HFFc6 (cell line): ENCODE results near the gene FMN2. TPM values are rescaled to one million over a fixed set of nuclear protein-coding genes. Genes with fewer than 3 reads are reported as not detected.
A peak's percentile ranks its signal among the peaks of the same experiment; 100 is the strongest.

Experiments used
- DNase-seq: peaks from one replicate; pipeline ENCODE4 v3.0.0-alpha.2; 2018
- H3K27ac Mint-ChIP-seq: 2 replicates; pipeline ENCODE4 v1.8.0; 2020; ENCODE audit warnings: mild to moderate bottlenecking, mixed read lengths
- H3K27me3 Mint-ChIP-seq: 2 replicates; pipeline ENCODE4 v1.8.0; 2021; ENCODE audit warnings: mild to moderate bottlenecking, moderate library complexity, mixed read lengths; ENCODE audit not compliant: insufficient read depth
- H3K36me3 Mint-ChIP-seq: 2 replicates; pipeline ENCODE4 v1.8.0; 2021; ENCODE audit warnings: low read depth, mixed read lengths
- H3K4me1 Mint-ChIP-seq: 2 replicates; pipeline ENCODE4 v1.8.0; 2020; ENCODE audit warnings: low read depth, mixed read lengths
- H3K4me3 Mint-ChIP-seq: 2 replicates; pipeline ENCODE4 v1.8.0; 2020; ENCODE audit warnings: mild to moderate bottlenecking, moderate library complexity, mixed read lengths
- H3K9me3 Mint-ChIP-seq: 2 replicates; pipeline ENCODE4 v1.8.0; 2020; ENCODE audit warnings: mild to moderate bottlenecking, mixed read lengths
- CTCF ChIP-seq: fragments of 200-600 bp; sonication (generic); IDR thresholded peaks from 2 replicates; pipeline ENCODE4 v1.5.0; 2021; ENCODE audit warnings: antibody characterized with exemption, mild to moderate bottlenecking
- total RNA-seq, 6 experiments: library from RNA; stranded (reverse); fragmentation: NEBNext Ultra II Directional; extraction: Animal tissue kit (Norgen Biotek cat#: 25700); gene quantifications; 2 replicates in 1 of 6; 3 replicates in 5 of 6; pipeline ENCODE4 v1.2.3, GENCODE V29; 2021

Gene FMN2
- total RNA-seq, 6 experiments from 2014 or later: 82.6 to 115 (median 96.4) TPM

- no peak for DNase-seq
- H3K27ac Mint-ChIP-seq: peak overlapping the region; percentile 62; the same call in 1 of the 2 replicates
- peaks cover 31% of the 10 kb centered on the region for H3K27me3 Mint-ChIP-seq
- no peak for TF ChIP-seq CTCF
- H3K4me3 Mint-ChIP-seq: peak overlapping the region; percentile 14; the same call in 1 of the 2 replicates
- peaks cover 57% of the 10 kb centered on the region for H3K9me3 Mint-ChIP-seq
- peaks cover 74% of the 10 kb centered on the region for H3K36me3 Mint-ChIP-seq
- H3K4me1 Mint-ChIP-seq: peaks cover 62% of the 10 kb centered on the region
Observed at GRCh38 chr1:240226102-240226501, 134.4 kb downstream of the FMN2 start.

- peaks cover 20% of the 10 kb centered on the region for H3K27me3 Mint-ChIP-seq
- H3K36me3 Mint-ChIP-seq: peaks cover 43% of the 10 kb centered on the region
- TF ChIP-seq CTCF: no peak
- H3K4me1 Mint-ChIP-seq: peaks cover 71% of the 10 kb centered on the region
- H3K9me3 Mint-ChIP-seq: peaks cover 17% of the 10 kb centered on the region
- DNase-seq: no peak
- H3K27ac Mint-ChIP-seq: no peak overlapping the region
- H3K4me3 Mint-ChIP-seq: no peak overlapping the region
Observed at GRCh38 chr1:240230816-240231215, 139.1 kb downstream of the FMN2 start.

- H3K27ac Mint-ChIP-seq: peak overlapping the region; percentile 96
- peak; percentile 88 for DNase-seq
- H3K27me3 Mint-ChIP-seq: peaks cover 22% of the 10 kb centered on the region
- peaks cover 40% of the 10 kb centered on the region for H3K36me3 Mint-ChIP-seq
- H3K4me3 Mint-ChIP-seq: peak overlapping the region; percentile 74
- 0 out of 2 replicates have a peak, but pooled peaks cover under 1% of the 10 kb centered on the region for H3K9me3 Mint-ChIP-seq
- no peak for TF ChIP-seq CTCF
- H3K4me1 Mint-ChIP-seq: peaks cover 71% of the 10 kb centered on the region
Observed at GRCh38 chr1:240232530-240232929, 140.8 kb downstream of the FMN2 start.

GRCh38 chr1:240234485-240235210 lies 143.0 kb downstream of the FMN2 start:
- Mint-ChIP-seq H3K27me3 (peaks cover 19% of the 10 kb centered on the region), H3K4me1 (peaks cover 85% of the 10 kb centered on the region), H3K27ac (peak overlapping the region; percentile 96), H3K36me3 (peaks cover 48% of the 10 kb centered on the region), H3K4me3 (peak overlapping the region; percentile 74), H3K9me3 (no peaks in the 10 kb centered on the region)
- no peak for TF ChIP-seq CTCF
- DNase-seq: peak; percentile 80

- H3K9me3 Mint-ChIP-seq: no peaks in the 10 kb centered on the region
- H3K27ac Mint-ChIP-seq: peak overlapping the region; percentile 96
- peak overlapping the region; percentile 79 for H3K4me3 Mint-ChIP-seq
- TF ChIP-seq CTCF: no peak
- peaks cover 19% of the 10 kb centered on the region for H3K27me3 Mint-ChIP-seq
- DNase-seq: no peak
- H3K4me1 Mint-ChIP-seq: peaks cover 94% of the 10 kb centered on the region
- H3K36me3 Mint-ChIP-seq: peaks cover 54% of the 10 kb centered on the region
Observed at GRCh38 chr1:240235521-240236288, 144.0 kb downstream of the FMN2 start.
